Adrenal gland (tissue), 5 donors: ENCODE results near the gene SYNJ2.

Experiments used
- POLR2A ChIP-seq, 2 donors: fragments of 450-650 bp; IDR thresholded peaks; one replicate each; pipeline ENCODE4 v1.6.1; 2017; ENCODE audit warnings: antibody characterized with exemption in 2 of 2, mild to moderate bottlenecking in 2 of 2, moderate library complexity in 1 of 2
- TF ChIP-seq, protein P1 (sequence below), 6 experiments: fragments of 450-650 bp in 4 of 6; fragments of 200-600 bp in 2 of 6; sonication (generic) in 1 of 6; IDR thresholded peaks; 1 replicate in 5 of 6; 2 replicates in 1 of 6; pipeline versions ENCODE4 v1.5.1 to v1.8.0; 2016 to 2021; ENCODE audit warnings: antibody characterized with exemption in 6 of 6, mild to moderate bottlenecking in 2 of 6, moderate library complexity in 1 of 6
- donor health status: DM: no; HTN: no; CAD: no.

DNA sequence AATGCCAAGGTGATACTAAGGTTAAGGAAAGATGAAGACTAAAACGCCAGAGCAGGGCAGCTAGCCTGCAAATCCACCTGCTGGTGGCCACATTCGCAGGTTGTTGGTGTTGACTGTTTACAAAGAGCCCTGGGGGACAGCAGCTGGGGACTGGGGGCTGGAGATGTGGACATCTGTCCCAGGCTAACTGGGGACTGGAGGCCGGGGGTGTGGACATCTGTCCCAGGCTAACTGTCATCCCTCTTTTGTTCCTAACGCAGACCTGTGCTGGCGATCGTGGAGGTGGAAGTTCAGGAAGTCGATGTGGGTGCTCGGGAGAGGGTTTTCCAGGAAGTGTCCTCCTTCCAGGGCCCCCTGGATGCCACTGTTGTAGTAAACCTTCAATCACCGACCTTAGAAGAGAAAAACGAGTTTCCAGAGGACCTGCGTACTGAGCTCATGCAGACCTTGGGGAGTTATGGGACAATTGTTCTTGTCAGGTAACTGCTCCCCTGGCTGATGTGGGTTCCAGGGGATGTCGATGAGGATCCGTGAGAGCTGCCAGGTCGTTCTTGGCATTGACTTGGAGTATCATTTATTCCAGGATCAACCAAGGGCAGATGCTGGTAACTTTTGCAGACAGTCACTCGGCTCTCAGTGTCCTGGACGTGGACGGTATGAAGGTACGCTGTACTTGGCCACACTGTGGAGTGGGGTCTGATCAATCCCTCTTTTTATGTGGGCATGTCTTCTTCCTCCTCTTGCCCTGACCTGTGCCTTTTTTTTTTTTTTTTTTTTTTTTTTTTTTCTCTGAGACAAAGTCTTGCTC is 99.4 kb downstream of the SYNJ2 start:
- TF ChIP-seq, protein P1, sequence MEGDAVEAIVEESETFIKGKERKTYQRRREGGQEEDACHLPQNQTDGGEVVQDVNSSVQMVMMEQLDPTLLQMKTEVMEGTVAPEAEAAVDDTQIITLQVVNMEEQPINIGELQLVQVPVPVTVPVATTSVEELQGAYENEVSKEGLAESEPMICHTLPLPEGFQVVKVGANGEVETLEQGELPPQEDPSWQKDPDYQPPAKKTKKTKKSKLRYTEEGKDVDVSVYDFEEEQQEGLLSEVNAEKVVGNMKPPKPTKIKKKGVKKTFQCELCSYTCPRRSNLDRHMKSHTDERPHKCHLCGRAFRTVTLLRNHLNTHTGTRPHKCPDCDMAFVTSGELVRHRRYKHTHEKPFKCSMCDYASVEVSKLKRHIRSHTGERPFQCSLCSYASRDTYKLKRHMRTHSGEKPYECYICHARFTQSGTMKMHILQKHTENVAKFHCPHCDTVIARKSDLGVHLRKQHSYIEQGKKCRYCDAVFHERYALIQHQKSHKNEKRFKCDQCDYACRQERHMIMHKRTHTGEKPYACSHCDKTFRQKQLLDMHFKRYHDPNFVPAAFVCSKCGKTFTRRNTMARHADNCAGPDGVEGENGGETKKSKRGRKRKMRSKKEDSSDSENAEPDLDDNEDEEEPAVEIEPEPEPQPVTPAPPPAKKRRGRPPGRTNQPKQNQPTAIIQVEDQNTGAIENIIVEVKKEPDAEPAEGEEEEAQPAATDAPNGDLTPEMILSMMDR (IDR thresholded peaks at IDR 0.05) = no peak
- no peak for TF ChIP-seq POLR2A (IDR thresholded peaks at IDR 0.05)
